ENCODE data around the gene ELOVL7. TPM values are rescaled to one million over a fixed set of nuclear protein-coding genes. Genes with fewer than 3 reads are reported as not detected.

Gene ELOVL7
- total and polyA plus RNA-seq, 10 of the 15 experiments (the other 5 are each of a cell fraction or from before 2014, with no cell fraction given): 0.26 to 1.2 (median 0.92) TPM

DNA sequence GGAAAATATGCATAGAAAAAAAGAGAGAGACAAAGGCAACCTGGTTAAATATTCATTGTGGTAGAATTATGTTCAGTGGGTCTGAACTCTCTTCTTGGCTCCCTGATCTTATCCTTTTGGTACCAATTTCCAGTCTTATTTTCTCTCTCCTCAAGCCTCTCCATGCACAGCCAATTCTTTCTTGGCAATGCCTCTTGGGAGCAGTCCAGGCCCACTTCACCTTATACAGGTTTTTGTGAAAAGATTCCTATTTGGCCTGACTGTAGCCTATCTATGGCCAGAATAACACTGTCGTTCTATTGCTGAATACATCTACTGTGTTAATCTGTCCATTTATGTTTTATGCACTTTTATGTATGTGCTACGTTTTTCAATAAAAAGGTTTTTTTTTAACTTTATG lies 2.7 kb downstream of the ELOVL7 start:
- FAIRE-seq (no peak), ATAC-seq (no peak), DNase-seq (ENCODE audit: low read depth, low spot score) (no peak)
- CTCF ChIA-PET: interaction anchor here (1.2 kb wide), 1 partner anchor 164 kb away, joined by 4 read pairs; no protein-coding TSS in a partner anchor
- Histone ChIP-seq H3K36me3 (ENCODE audit: control insufficient read depth in 2 of 2, insufficient read depth in 2 of 2, low read length in 1 of 2) (no peaks in the 10 kb centered on the region), H3K4me2 (ENCODE audit: control insufficient read depth, insufficient read depth) (no peak overlapping the region), H3K9ac (ENCODE audit: control insufficient read depth, insufficient read depth, low read length) (no peak overlapping the region), H3K4me3 (no peak overlapping the region), H4K20me1 (ENCODE audit: control insufficient read depth, insufficient read depth) (no peaks in the 10 kb centered on the region), H3K79me2 (ENCODE audit: control insufficient read depth, insufficient read depth, low read length) (no peaks in the 10 kb centered on the region), H3K27ac (ENCODE audit: control insufficient read depth, insufficient read depth) (no peak overlapping the region), H2AFZ (ENCODE audit: control insufficient read depth, low read depth, low read length) (no peak overlapping the region), H3K9me3 (replicated peaks; ENCODE audit: control insufficient read depth, insufficient read depth, low read length) (no peaks in the 10 kb centered on the region), H3K4me1 (ENCODE audit: control insufficient read depth, insufficient read depth, low read length) (no peaks in the 10 kb centered on the region), H3K27me3 (replicated peaks in 1 of 2; ENCODE audit: control insufficient read depth in 2 of 2, insufficient read depth in 2 of 2, low read length in 1 of 2) (peaks cover 0 to 8% of the 10 kb centered on the region in 2 experiments; a peak in 3 of 4 replicates)
- BruUV-seq (replicated peaks): no TSS peak
- RAD21 ChIA-PET (ENCODE audit: unreplicated experiment): no interaction called here
- intact Hi-C loops (cut with micrococcal nuclease; ENCODE audit: unreplicated experiment) (loop anchor here (5.0 kb wide), 1 partner anchor 164 kb away; no protein-coding TSS in a partner anchor), in situ Hi-C loops (cut with MboI) (no loop called here)
- SMC1A ChIA-PET (ENCODE audit: uncharacterized antibody, unreplicated experiment): interaction anchor here (0.7 to 0.8 kb wide), 2 partner anchors 131 to 157 kb away, joined by 3 read pairs; no protein-coding TSS in a partner anchor
- POLR2A ChIA-PET: interaction anchor here (0.7 kb wide), 1 partner anchor 485 kb away, joined by 8 read pairs; no protein-coding TSS in a partner anchor
- WGBS (ENCODE audit: insufficient coverage, insufficient replicate concordance, low lambda C conversion rate, missing lambda C conversion rate): 29% methylated on average over 2 of the region's 2 CpGs
- TF ChIP-seq ZNF622 (IDR thresholded peaks at IDR 0.05): no peak
- no peak for TF ChIP-seq SMARCA5 (IDR thresholded peaks at IDR 0.05)
- TF ChIP-seq REST (IDR thresholded peaks at IDR 0.05; ENCODE audit: low read depth, low read length): no peak
- TF ChIP-seq IRF4 (IDR thresholded peaks at IDR 0.05; ENCODE audit: low read depth, low read length): no peak
- no peak for TF ChIP-seq STAT3 (IDR thresholded peaks at IDR 0.05; ENCODE audit: low read depth, low read length)
- no peak for TF ChIP-seq ZBTB33 (IDR thresholded peaks at IDR 0.05)
- TF ChIP-seq, protein P1, sequence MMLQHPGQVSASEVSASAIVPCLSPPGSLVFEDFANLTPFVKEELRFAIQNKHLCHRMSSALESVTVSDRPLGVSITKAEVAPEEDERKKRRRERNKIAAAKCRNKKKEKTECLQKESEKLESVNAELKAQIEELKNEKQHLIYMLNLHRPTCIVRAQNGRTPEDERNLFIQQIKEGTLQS (IDR thresholded peaks at IDR 0.05; ENCODE audit: borderline replicate concordance, extremely low read depth, low read depth, low read length): no peak
- no peak for TF ChIP-seq EED (IDR thresholded peaks at IDR 0.05; ENCODE audit: low read depth)
- no peak for TF ChIP-seq ZNF217 (IDR thresholded peaks at IDR 0.05)
- TF ChIP-seq BCL11A (IDR thresholded peaks at IDR 0.05; ENCODE audit: low read depth, low read length): no peak
- TF ChIP-seq RCOR1 (conservative IDR thresholded peaks at IDR 0.05; ENCODE audit: low read depth, low read length): no peak
- no peak for TF ChIP-seq JUNB (IDR thresholded peaks at IDR 0.05)
- no peak for TF ChIP-seq BRCA1 (IDR thresholded peaks at IDR 0.05; ENCODE audit: low read depth, low read length)
- no peak for TF ChIP-seq FOXM1 (IDR thresholded peaks at IDR 0.05; ENCODE audit: low read depth, low read length)
- no peak for TF ChIP-seq CHD4 (IDR thresholded peaks at IDR 0.05)
- no peak for TF ChIP-seq EGR1 (IDR thresholded peaks at IDR 0.05; ENCODE audit: borderline replicate concordance in 1 of 2, low read depth in 2 of 2, low read length in 2 of 2)
- TF ChIP-seq RAD21 (IDR thresholded peaks at IDR 0.05; ENCODE audit: insufficient read depth, low read depth, low read length): no peak
- no peak for TF ChIP-seq HDGF (IDR thresholded peaks at IDR 0.05)
- TF ChIP-seq TBL1XR1 (IDR thresholded peaks at IDR 0.05; ENCODE audit: low read depth, low read length): no peak
